GM21619 (cell line): Measurements from ENCODE around the gene CFAP53.
"Not testable (repeated sequence)": the region's sequence is repeated elsewhere in the genome, so short reads cannot be mapped to it uniquely, and the experiment has no call there.

Experiments
- ATAC-seq: cut with Tn5 transposase; IDR thresholded peaks from one replicate; pipeline ENCODE4 v1.9.1; 2021; ENCODE audit not compliant: unreplicated experiment

Gene CFAP53

DNA sequence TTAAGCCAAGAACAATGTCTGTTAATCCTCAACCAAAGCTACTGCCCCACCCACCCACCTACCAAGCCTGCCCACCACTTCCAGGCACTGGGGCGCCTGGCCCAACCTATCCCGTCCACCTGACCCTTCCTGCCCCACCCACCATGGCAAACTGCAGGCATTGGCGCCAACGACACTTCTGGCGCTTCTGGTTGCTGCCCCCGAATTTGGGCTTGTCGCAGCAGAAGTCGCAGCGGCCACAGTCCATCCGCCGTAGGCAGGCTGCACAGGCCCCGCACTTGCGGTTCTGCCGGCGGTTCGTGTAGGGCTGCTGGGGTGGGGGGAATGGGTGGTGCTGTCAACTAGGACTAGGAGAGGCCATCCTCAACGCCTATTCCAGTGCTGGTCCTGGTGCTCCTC, 7.7 kb upstream of the CFAP53 start:
- ATAC-seq, result no peak

DNA sequence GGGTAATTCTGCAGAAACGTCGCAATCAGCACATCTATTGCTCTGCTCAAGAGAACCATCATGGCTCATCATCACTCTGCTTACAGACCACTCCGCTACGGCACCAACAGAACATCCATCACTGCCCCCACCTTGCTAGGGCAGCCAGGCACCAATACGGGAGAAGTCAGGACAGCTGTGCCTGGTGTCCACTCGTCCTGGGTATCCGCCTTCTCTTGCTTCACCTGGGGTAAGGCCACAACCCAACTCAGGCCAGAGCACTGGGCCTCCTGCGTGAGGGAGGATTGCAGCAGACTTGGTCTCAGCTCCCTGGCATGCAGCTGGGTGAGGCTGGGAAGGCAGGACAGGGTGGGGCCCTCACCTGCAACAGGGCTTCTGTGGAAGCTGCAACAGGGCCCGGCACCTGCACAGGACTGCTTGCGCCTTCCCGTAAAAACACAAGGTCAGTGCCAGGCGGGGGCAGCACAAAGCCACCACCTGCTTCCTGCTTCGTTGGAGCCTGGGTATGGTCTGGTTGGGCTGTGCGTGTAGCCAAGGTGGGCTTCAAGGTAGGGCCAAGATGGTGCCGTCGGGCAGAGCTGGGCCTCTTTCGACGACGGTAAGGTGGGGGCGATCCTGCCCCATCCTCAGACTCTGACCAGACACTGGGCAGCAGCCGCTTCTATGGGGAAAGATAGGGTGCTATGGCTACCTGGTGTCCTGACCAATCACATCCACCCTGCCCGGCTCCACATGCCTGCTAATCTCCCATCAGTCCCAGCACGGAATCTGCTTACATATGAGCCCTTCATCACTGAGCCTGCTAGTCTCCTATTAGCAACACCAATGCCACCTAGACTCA, 7.1 kb upstream of the CFAP53 start:
- ATAC-seq, result no peak

DNA sequence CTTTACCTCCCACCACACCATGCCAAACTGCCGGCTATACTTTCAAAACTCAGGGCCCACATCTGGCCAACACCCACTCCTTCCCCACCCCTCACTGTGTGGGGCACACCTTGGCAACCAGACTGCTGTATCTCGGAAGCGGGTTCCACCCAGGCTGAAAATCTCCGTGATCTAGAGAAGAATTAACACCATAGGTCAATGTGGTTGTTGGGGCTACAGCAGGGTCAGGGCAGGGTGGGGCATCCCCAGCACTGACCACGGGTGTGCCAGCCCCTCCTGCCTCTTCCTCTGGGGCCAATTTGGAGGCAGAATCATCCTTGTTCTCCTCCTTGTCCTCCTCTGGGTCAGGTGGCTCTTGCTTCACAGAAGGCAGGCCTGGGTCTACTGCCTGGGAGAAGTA, 6.3 kb upstream of the CFAP53 start:
- ATAC-seq, result no peak

DNA sequence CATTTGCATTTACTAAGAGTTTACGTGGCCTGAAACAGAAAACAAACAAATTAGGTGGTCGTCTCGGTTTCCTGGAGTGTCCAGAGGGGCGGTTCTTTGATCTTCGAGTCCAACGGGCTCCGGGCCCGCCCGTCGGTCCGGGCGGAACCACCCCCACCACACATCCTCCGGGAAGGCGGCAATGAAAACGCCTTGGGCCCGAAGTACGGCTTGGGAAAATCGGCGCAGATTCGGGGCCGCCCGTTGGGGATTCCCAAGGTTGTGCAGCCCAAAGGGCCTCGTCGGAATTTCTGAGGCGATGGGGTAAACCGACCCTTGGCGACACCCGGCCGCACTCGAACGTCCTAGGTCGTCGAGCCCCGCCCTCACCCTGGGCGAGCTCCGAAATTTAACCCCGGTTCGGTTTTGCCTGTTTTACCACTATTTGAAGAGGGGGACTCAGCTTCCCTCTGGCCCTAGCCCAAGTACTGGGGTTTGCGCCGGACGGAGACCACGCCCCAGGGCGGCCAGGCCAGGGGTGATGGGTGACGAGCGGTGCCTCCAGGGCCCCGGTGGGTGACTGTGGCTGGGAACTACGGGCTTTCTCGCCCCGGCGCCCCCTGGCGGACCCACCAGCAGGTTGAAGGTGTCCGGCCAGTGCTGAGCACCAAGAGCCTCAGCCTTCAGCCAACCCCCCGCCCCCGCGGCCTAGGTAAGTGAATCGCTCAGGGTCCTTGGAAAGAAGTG, 1.9 kb upstream of the CFAP53 start:
- peak; percentile 65 for ATAC-seq

DNA sequence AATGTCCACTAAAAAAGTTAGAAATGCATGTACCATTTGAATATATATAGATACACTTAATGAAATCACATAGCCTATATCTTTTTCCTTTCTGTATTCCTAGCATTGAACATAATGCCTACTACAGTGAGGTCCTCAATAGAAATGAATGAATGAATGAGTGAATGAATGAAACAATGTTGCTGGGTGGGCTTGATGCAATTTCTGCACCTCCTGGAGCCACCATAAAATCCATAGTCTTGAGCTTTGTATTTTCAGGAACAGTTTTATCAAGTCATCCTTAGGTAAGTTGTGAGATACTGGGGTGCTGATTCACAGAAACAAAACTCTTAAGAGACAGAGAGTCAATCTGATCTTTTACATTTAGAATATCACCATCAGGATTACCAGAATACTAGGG, 3.3 kb downstream of the CFAP53 start:
- no peak for ATAC-seq

DNA sequence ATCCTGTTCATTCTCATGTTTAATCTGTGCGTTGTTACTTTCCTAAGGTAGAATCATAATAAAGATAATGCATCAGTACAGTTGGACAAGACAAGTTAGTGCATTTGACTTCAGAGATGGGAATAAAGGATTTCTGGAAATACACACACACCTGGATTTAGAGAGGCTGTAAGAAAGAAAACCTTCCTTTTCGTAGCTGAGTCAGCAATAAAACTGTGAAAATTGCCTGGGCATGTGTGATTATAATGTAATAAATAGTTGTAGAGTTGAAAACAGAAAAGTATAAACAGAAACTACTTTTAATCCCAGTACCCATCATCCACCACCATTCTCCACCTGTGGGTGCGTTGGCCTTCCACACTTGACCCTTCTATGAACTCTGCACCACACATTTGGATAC, 15.4 kb downstream of the CFAP53 start:
- ATAC-seq, result no peak

DNA sequence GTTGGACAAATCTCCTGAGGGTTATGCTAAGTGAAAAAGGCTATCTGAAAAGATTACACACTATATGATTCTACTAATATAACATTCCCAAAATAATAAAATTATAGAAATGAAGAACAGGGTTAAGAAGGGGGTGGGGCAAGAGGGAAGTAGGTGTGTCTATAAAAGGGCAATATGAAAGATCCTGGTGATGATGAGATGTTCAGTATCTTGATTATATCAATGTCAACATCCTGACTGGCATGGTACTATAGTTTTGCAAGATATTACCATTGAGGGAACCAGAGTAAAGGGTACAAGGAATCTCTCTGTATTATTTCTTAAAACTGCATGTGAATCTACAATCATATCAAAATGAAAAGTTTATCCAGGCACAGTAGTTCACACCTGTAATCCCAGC, 16.7 kb downstream of the CFAP53 start:
- ATAC-seq, result no peak

DNA sequence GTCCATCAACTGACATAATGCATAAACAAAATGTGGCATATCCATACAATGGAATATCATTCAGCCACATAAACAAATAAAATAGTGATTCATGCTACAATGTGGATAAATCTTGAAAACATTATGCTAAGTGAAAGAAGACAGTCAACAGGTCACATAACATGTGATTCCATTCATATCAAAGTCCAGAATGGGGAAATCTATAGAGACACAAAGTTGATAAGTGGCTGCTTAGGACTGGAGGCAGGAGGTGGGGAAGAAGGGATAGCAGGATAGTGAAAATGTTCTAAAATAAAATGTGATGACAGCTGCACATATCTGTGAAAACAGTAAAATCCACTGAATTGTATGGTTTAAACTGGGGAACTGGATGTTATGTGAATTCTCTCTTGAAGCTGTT, 18.7 kb downstream of the CFAP53 start:
- no peak for ATAC-seq

DNA sequence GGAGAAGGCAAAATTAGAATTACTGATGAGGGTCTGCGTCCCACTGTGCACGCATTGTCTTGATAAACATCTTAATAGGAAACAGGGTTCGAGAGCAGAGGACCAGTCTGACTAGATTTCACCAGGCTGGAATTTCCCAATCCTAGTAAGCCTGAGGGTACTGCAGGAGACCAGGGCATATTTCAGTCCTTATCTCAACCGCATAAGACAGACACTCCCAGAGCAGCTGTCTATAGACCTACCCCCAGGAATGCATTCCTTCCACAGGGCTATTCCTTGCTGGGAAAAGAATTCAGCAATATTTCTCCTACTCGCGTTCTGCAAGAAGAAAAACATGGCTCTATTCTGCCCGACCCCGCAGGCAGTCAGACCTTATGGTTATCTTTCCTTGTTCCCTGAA, 24.5 kb downstream of the CFAP53 start:
- ATAC-seq, result not testable (repeated sequence)

DNA sequence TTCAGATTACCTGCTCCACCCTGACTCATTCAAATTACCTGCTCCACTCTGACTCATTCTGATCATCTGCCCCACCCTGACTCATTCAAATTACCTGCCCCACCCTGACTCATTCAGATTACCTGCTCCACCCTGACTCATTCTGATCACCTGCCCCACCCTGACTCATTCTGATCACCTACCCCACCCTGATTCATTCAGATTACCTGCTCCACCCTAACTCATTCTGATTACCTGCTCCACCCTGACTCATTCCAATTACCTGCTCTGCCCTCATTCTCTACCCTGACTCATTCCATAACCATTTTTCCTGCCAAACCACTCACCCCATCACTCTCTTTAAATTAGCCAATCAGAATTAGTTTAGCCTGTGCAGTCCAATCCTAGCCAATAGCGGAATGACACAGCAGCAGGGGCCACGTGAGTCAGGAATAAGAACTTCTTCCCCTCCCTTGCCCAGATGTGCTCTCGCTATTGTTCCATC, 26.2 kb downstream of the CFAP53 start:
- ATAC-seq, result no peak

DNA sequence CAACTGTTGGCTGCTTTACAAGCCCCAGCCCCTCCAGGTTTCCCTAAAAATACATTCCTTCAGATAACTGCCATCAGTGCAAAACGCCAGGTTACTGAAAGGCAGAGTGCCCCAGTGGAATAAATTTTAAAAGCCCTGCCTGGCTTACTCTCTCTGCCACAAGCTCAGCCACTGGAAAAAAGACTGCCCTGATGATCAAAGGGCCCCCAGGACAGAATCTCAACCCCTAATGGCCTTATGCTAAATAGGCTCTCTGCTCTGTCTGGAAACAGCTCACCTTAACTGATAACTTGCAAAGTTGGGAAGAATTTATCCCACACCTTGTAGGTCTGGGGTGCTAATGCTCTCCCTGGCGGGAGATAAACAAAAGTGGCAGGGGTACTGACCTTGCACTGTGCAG, 33.9 kb downstream of the CFAP53 start:
- ATAC-seq, result no peak

DNA sequence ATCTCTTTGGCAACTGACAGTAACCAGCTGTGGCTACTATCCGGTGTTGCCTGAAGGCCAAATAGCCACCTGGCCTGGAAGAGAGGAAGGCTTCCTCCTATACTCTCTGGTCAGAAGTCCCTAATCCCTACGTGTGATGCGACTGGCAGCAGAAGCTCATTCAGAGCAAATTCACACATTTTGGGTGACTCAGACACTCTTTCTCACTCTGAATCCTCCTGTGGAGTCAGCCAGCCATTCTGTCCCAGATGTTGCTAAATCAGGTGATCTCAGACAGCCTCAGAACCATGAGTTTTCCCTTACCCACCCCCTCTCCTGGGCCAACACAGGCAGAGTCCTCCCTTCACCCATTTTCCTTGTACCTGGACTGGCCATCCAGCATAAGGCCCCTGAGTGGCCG, 34.7 kb downstream of the CFAP53 start:
- no peak for ATAC-seq

DNA sequence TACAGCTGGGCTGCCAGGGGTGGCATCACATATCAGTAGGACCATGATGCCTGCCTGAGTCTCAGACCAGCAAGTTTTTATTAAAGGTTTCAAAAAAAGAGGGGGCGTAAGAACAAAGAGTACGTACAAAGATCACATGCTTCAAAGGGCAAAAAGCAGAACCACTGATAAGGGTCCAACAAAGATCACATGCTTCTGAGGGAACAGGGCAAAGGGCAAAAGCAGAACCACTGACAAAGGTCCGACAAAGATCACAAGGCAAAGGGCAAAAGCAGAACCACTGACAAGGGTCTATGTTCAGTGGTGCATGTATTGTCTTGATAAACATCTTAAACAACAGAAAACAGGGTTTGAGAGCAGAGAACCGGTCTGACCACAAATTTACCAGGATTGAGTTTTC, 46.0 kb downstream of the CFAP53 start:
- ATAC-seq, result not testable (repeated sequence)

DNA sequence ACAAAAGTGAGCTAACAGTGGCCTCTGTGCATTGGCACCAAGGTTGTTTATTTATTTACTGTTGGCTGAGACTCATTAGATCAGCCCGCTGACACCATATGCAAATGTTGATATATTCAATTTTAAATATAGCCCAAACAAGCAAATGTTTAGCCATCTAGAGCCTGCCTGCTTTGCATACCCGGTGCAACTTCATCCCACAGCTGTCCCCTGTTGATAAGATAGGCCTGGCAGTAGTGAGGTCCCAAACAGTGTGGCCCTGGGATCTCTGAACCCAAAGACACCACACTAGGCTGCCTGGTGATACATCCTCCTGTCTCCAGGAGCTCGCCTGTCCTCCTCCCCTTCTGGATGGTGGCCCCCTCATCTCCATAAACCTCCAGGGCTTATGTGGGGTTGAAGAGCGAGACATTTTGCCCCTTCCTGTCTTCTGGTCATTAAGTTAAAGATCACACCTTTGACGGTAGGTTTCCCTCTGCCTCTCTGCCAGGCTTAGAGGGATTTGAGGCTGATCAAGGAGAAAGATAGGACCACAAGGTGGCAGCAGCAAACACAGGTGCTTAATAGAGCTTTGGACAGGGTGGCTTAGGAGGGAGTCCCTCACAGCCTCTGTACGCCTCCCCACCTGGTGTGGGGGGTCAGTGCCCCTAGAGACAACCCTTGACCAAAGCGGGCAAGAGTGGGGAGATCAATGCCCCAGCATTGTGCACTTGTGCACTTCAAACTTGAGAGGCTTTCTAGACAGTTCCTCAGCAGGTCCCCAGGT, 47.7 kb downstream of the CFAP53 start:
- ATAC-seq, result no peak

DNA sequence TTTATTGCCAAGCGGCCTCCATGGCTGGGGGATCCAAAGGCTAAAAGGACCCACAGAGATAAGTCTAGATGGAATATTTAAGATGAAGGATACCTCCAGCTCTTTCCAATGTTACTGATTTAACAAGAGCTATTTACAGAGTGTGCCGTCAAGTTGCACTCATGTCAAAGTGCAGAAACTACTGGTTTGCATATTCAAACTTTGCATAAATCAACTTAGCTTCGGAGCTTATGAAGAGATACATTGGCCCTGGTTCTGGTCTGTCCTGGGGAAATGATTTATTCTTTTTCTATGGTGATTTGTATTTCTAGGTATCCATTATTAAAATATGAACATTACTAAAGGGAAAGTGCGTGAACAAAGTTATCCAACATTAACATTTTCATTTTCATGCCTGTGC, 57.0 kb downstream of the CFAP53 start:
- ATAC-seq, result no peak

DNA sequence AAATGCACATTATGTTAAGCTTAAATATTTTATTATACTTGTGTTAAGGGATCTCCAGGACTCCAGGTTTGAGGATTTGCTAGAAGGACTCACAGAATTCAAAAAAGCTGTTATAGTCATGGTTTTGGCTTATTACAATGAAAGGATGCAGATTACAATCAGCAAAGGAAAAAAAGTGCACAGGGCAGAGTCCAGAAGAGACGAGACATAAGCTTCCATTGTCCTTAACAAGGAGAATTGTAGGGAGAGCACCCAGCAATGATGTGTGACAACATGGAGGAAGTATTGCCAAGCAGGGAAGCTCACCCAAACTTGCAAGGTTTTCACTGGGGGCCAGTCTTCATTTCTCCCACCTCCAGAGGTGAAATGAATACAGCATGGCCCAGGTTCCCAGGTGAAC, 58.6 kb downstream of the CFAP53 start:
- ATAC-seq, result no peak

DNA sequence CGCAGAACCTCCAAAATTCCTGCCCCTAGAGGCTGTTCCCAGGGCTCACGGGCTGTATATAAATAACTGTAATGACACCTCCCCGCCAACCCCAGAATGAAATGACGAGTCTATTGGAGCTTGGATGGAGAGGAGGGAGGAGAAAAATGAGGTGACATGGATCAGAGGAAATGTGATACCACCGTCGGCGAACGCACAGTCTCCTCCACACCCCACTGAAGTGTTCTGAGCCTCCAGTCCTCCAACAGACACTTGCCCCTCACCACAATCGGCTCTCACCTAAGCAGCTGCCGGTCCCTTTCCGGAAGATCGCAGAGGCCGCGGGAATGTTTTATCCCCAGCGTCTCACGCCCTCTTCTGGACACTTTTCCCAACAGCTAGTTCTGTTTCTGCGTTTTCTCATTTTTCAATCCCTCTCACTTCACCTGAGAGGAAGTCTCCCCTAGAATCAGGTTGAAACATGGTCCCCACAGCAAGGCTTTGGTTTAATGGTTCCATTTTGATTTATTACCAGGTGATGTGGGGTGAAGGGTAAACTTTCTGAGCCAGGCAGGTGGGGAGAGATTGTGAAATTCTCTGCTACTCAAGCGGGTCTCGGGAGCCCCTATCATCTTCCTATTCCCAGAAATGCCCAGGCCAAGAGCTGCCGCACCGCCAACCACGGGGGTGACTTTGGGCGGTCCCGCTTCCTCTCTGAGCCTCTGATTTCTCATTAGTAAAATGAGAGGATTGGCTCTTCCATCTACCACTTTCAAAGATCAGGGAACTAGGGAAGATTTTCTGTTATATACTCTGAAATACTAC, 62.3 kb downstream of the CFAP53 start:
- no peak for ATAC-seq

DNA sequence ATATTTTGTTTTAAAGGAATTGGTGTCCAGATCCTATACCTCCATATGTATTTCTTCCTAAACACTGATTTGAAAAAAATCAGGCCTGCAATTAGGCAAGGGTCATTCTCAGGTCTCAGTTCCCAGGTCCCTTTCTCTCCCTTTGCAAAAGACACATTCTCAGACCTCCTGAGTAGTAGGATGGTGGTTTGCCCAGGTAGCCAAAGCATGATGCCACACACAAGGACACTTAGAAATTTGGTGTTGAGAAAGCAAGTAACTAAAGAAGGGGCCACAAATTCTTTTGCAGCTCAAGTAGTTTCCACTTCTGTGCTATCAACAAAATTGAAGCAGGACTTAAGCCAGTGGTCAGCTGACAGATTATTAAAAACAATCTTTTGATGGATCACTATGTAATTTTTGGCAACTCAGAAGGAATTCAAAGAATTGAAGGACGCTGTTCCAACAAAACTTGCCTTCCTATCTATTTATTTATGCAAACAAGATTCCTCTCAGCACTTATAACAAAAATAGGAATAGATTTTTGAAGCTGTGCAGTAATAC, 64.7 kb downstream of the CFAP53 start:
- ATAC-seq, result no peak

DNA sequence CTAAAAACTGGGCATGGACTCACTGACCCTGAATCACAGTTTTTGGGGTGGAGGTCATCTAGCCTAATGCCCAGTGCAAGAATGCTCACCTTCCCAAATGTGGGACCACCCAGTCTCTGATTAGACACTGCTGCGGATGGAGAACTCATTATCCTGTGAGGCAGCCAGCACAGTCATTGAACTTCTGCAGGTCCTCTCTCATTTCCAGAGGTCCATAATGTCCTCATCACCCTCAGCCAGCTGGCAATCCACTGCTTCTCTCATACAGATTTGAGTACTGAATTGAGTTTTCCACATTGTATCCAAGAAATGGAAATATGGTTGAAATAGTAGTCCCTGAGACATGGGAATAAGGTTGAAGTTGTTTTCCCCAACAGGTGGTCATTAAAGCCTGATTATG, 66.4 kb downstream of the CFAP53 start:
- ATAC-seq, result no peak

DNA sequence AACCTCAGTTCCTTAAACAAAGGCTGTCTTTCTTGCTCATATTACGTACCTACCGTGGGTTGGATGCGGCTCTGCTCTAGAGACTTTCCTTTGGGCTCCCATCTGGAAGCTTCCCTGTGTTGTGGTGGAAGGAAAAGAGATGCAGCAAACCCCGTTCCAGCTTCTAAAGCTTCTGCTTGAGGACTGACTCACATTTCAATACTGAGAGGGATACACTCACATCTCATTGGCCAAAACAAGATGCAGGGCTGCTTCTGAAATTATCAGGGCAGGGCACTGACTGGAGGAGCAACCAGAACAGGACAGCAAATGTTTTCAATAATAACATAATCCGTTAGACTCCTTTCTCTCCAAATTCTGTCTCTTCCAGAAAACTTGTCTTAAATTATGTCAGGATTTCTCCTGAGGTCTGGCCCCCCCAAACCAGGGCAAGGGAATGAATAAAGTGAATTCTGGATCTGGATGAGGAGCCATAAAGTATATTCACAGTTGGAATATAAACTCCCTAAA, 66.9 kb downstream of the CFAP53 start:
- ATAC-seq, result no peak
